Measurements from ENCODE around the gene BRMS1L.
"Not testable (repeated sequence)": the region's sequence is repeated elsewhere in the genome, so short reads cannot be mapped to it uniquely, and the experiment has no call there.

BRMS1L gene

DNA sequence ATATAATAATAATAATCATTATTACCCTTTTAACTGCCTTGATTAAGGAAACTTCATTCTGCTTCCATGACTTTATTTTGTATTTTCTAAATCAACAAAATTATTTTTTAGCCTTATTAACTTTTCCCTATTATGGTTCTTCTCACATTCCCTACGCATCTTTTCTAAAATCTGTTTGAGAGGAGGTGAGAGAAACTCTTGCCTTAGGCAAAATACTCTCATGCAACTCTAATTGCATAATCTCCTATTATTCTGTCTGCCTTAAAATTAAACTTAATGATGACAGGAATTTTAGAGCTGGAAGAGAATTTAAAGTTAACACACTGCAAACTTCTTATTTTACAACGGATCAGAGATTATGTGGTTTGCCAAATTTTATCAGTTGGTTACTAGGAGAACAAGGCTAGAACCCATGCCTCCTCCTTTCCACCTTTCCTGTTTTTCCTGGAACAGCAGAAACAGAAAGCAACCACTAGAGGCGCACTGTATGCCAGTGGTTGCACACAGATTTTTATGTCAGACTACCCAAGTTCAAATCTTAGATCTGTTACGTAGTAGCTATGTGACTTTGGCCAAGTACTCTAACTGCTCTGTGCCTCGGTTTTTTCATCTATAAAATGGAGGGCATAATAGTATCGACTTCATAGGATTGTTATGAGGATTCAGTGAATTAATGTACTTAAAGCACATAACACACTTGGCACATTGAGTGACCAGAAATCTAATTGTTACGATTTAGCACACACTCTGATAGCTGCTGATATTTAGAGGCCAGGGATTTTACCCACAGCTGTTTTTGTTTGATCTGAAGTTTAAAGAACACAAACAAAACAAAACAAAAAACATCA lies 4.3 kb upstream of the BRMS1L start:
- peak; percentile 82 for DNase-seq

DNA sequence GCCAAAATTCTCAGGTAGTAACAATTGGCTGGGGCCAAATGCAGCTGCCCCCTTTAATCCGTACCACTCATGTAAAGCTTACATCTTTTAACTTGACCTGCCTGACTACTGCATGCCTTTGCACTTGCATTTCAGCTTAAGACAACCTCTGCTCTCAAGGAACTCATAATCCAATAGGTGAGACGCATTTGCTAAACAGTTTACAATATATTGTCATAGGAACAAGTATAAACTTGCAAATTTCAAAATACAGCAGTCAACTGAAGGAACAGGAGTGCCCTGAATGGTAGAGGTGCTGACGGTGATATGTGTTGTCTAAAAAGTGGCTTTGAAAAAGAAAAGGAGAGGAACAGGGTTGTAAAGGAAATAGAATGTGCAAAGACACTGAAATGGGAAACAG lies 3.6 kb upstream of the BRMS1L start:
- no peak for DNase-seq

DNA sequence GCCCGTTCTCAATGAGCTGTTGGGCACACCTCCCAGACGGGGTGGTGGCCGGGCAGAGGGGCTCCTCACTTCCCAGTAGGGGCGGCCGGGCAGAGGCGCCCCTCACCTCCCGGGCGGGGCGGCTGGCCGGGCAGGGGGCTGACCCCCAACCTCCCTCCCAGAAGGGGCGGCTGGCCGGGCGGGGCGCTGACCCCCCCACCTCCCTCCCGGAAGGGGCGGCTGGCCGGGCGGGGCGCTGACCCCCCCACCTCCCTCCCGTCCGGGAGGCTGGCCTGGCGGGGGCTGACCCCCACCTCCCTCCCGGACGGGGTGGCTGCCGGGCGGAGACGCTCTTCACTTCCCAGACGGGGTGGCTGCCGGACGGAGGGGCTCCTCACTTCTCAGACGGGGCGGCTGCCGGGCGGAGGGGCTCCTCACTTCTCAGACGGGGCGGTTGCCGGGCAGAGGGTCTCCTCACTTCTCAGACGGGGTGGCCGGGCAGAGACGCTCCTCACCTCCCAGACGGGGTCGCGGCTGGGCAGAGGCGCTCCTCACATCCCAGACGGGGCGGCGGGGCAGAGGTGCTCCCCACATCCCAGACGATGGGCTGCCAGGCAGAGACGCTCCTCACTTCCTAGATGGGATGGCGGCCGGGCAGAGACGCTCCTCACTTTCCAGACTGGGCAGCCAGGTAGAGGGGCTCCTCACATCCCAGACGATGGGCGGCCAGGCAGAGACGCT lies 1.5 kb upstream of the BRMS1L start:
- not testable (repeated sequence) for DNase-seq

DNA sequence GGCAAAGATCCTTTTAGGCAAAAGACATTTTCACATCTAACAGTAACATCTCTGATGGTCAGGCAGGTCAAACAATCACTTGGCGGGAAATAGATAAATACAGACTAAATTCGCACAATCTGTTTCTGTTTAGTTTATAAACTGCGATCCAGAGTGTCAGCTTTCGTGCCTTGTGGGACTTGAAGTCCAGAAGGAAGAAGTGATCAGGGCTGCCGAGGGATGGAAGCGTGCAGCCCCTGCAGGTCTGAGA lies 245 bp upstream of the BRMS1L start:
- no peak for DNase-seq

DNA sequence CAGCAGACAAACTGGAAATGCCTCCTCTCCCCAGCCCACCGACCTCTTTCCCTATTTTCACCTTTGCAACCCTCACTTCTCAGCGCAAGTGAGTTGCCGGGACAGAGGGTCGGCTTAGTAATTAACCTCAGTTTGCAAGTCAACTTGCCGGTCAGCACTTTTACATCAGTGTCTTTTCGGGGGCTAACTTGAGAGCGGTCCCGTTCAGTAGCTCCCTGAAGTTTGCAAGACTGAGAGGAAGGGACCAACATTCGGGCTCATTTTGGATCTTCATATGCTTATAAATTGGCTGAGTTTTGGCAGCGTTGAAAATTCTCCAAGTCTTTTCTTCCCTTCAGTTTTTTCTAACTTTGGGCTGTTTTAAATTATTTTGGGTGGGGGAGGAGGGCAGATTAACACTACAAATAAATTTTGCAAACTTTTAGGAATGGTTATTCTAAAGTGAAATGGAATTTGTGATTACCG lies 846 bp downstream of the BRMS1L start:
- no peak for DNase-seq

DNA sequence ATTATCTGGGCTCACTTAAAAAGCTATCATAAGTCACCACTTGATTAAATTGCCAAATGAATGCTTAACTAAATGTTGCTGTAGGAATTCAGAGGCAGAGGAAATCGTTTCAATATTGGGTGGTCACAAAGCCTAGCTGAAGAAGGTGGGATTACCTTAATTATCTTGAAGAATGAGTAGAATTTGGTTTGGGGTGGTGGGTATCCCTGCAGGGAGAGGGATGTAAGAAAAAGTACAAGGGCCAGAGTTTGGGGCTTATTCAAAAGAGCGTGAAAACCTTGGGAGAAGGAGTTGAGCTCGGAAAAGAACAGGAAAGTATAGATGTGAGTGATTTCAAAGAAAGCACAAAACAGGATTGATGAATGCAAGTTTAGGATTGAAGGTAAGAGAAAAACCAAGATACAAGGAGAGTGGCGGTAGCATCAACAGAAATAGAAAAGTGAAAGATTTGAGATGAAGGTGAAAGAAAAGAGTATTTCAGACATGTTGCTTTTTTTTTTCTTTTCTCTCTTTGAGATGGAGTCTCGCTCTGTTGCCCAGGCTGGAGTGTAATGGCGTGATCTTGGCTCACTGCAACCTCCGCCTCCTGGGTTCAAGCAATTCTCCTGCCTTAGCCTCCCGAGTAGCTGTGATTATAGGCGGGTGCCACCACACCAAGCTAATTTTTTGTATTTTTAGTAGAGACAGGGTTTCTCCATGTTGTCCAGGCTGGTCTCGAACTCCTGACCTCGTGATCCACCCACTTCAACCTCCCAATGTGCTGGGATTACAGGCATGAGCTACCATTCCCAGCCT lies 1.7 kb downstream of the BRMS1L start:
- DNase-seq, result no peak

DNA sequence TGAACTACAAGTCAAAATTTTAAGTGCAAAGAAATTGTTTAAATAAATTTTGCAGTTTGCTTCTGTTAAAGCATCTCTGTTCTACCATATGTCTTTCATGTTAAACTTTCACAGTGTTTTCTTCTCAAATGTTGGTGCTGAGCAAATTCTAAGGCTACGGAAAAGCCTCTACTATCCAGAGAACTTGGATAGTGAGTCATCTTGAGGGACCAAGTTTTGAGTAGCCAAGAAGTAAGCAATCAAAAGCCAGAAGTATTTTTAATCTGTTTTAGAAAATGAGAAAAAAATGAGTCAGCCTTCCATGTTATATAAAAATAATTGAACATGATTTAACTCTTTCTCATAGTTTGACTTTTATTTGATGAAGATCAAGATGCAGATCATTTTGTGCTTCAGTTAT lies 3.3 kb downstream of the BRMS1L start:
- DNase-seq, result no peak

DNA sequence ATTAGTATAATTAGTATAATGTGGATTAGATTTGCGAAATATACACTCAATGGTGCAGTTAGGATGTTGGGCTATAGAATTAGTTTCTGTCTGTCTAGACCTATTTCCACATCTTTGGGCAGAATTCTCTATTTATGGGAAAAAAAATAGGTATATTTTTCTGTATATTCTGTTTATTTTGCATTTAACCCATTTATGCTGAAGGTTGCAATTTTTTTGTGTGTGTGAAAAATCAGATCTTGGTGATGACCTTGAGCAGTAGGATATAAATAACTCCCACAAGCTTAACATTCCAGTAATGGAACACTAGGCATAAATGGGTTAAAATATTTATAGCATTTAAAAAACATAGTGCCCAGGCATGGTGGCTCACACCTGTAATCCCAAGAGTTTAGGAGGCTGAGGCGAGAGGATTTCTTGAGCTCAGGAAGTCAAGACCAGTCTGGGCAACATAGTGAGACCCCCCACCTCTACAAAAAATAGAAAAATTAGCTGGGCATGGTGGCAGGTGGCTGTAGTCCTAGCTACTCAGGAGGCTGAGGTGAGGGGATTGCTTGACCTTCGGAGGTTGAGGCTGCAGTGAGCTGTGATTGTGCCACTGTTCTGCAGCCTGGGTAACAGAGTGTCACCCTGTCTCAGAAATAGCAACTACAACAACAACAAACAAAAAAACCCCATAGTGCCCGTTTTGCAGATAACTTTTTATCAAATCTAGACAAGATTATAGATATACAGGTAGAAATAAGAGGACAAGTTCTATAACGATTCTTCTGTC lies 9.3 kb downstream of the BRMS1L start:
- no peak for DNase-seq

DNA sequence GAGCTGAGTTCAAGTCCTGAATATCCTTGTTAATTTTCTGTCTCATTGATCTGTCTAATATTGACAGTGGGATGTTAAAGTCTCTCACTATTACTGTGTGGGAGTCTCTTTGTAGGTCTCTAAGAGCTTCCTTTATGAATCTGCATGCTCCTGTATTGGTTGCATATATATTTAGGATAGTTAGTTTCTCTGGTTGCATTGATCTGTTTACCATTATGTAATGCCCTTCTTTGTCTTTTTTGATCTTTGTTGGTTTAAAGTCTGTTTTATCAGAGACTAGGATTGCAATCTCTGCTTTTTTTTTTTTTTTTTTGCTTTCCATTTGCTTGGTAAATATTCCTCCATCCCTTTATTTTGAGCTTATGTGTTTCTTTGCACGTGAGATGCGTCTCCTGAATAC lies 15.6 kb downstream of the BRMS1L start:
- DNase-seq, result not testable (repeated sequence)

DNA sequence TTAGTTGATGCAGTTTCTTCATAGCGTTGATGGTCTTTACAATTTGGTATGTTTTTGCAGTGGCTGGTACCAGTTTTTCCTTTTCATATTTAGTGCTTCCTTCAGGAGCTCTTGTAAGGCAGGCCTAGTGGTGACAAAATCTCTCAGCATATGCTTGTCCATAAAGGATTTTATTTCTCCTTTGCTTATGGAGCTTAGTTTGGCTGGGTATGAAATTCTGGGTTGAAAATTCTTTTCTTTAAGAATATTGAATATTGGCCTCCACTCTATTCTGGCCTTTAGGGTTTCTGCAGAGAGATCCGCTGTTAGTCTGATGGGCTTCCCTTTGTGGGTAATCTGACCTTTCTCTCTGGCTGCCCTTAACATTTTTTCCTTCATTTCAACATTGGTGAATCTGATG lies 16.1 kb downstream of the BRMS1L start:
- not testable (repeated sequence) for DNase-seq

DNA sequence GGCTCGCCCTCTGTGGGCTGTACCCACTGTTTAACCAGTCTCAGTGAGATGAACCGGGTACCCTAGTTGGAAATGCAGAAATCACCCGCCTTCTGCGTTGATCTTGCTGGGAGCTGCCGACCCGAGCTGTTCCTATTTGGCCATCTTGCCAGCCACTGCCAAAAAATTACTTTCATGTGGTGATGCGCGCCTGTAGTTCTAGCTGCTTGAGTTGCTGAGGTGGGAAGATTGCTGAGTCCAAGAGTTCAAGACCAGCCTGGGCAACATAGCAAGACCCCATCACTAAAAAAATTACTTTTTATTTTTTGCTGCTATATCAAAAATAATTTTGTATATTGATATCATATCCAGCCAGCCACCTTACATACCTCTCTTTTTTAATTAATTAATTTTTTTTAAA lies 18.4 kb downstream of the BRMS1L start:
- DNase-seq, result no peak

DNA sequence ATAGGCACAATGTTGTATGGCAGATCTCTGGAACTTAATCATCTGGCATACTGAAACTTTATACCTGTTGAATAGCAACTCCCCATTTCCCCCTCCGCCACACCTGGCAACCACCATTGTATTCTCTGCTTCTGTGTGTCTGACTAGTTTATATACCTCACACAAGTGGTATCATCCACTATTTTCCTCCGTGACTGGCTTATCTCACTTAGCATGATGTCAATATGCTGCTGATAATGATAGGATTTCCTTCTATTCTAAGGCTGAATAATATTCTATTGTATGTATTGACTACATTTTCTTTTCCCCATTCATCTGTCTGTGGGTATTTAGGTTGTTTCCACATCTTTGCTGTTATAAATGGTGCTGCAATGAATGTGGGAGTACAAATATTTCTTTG lies 21.5 kb downstream of the BRMS1L start:
- DNase-seq, result no peak

DNA sequence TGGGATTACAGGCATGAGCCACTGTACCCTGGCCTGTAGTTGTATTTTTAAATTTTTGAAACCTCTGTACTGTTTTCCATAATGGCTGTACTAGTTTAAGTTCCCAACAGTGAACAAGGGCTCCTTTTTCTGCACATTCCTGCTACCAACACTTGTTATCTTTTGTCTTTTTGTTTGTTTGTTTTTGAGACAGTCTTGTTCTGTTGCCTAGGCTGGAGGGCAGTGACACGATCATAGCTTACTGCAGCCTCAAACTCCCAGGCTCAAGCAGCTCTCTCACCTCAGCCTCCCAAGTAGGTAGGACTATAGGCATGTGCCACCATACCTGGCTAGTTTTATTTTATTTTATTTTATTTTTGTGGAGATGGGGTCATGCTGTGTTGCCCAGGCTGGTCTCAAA lies 23.0 kb downstream of the BRMS1L start:
- no peak for DNase-seq

DNA sequence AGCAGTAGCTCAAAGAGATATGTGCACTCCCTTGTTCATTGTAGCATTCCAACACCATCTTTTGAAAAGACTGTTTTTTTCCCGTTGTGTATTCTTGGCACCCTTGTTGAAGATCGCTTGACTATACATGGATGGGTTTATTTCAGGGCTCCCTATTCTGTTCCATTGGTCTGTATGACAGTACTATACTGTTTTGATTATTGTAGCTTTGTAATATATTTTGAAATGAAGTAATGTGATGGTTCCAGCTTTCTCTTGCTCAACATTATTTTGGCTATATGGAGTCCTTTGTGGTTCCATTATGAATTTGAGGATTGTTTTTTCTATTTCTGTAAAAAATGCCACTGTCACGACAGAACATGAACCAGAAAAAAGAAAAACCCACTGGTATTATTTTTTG lies 25.7 kb downstream of the BRMS1L start:
- no peak for DNase-seq

DNA sequence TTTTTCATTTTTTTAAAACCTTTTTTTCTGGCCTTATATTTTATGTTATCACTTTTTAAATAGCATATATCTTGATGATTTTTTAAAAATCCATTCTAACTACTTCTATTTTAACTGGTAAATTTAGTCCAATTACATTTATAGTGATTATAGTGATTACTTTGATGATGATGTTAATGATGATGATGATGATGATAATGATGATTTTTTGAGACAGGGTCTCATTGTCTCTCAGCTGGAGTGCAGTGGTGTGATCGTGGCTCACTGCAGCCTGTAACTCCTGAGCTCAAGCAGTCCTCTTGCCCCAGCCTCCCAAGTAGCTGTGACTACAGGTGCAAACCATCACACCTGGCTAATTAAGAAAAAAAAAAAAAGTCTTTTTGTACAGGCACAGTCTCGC lies 27.1 kb downstream of the BRMS1L start:
- no peak for DNase-seq

DNA sequence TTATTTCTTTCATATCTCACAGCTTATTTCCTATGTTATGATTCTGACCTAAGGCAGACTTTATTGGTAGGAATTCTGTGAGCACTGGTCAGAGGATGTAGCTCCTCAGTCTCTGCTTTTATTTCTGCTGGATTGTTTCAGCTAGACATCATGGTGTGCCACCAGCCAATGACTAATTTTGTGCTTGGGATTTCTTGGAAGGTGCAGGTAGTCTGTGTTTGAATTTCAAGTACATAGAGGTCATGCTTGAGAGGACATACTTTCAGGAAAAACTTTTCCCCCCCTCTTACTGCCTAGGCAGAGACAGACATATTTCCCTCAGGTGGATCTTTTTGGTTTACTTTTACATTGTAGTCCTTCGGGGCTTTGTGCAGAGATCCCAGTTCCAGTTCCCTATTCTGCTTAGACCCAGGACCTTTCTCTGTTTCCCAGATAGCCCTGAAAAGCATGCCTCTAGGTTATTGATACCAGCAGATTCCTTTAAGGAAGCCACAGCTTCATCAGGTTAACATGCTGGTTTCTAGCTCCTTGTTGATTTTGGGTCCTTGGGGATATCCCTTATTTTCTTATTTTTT lies 28.6 kb downstream of the BRMS1L start:
- no peak for DNase-seq

DNA sequence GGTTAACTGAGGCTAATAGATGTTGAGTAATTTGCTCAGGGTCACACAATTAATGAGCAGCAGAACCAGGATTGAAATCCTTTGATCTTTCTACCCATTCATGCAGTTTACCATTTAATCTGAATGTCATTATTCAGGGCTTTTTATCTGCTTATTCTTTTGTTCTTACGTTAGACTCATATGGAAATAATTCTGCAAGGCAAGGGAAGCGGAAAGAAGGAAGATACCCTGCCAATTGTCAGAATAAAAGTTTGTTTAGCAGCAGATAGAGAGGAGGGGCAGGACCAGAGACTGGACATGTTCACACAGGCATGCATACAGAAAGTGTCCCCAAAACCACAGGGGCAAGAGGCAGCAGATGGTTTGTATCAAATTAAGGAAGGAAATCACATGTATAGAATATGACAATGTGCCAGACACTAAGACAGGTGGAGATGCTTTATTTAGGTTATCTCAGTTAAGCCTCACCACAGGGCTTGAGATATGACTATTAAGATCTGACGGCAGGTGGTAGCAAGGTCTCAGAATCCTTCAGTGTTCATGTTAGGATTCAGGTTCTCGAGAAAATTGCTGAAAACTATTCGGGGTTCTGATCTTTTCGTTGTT lies 29.8 kb downstream of the BRMS1L start:
- no peak for DNase-seq

DNA sequence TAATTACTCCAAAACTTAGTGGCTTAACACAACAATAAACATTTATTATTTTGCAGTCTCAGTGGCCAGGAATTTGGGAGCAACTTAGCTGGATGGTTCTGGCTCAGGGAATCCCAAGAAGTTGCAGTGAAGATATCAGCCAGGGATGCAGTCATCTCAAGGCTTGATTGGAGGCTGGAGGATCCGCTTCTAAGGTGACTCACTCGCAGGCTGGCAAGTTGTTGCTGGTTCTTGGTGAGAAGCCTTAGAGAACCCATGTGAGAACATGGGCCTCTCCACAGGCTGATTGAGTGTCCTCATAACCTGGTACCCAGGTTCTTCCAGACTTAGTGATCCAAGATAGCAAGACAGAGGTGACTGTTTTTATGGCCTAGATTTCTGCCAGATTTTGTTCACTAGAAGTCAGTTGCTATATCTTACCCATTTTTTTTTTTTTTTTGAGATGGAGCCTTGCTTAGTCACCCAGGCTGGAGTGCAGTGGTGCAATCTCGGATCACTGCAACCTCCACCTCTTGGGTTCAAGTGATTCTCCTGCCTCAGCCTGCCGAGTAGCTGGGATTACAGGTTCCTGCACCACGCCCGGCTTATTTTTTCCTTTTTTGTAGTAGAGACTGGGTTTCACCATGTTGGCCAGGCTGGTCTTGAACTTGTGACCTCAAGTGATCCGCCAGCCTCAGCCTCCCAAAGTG lies 32.5 kb downstream of the BRMS1L start:
- no peak for DNase-seq

DNA sequence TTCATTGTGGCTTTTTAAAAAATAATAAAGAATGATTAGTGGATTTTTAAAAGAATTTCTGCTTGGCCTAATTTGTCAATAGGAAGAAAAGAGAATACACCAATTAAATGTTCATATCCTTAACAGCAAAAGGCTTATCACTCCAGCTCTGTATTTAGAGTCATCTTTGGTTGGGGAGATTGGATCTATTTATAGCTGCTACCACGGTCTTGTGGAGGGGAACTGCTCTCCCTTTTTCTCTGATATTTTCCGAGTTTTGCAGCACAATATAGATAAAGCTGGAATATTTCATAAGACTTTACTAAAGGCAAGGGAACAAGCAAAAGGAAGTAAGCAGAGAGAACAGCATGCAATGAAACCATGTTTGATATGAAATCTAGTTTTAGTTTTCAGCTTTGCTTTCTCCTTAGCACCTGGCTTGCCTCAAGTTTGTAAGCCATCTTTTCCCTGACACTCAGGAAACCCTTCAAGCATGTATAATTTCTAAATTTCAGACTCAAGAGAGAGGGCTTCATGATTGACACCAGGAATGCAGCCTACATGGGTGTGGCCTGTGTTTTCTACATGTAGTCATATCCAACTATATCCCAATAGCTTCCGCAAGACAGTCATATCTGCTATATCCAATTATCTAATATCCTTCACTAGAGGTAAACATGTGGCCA lies 35.2 kb downstream of the BRMS1L start:
- DNase-seq, result peak; percentile 51

DNA sequence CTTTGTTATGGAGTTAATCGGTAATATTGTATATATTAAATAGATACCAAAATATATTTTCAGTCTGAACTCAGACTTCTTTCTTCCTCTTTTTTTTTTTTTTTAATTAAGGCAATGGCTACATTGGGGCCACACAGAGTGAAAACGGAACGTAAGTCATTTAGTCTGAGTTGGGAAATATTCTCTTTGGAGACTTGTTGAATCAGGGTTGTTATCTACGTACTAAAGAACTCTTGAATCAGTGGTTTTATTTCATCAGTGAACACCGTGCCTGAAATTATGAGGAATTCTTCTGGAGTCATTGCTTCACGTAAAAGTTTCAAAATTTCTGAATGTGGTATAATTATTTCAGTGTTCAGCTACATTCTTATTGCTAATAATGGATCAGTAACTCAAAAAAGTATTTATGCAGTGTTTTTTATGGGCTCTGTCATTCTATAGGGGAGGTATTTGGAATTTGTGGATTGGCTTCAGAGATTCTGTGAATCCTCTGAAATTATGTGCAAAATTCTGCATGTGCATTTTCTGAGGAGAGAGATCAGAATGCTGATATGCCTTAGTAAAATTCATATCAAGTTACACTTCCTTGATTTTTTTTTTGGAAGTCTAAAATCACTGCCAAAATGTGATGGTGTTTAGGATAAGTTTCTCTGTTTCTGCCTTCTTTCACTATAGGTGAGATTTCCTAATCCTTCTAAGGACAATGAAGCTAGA lies 39.6 kb downstream of the BRMS1L start:
- DNase-seq, result no peak
